NCI-H2107 treated with DMSO at 0.1 percent for 48 hours (cell line): ENCODE data around the gene BAIAP2L2.
A peak's percentile ranks its signal among the peaks of the same experiment; 100 is the strongest.

Experiments used
- DNase-seq: peaks from one replicate; lab custom pipeline; 2025; ENCODE audit not compliant: unreplicated experiment; lab: John Stamatoyannopoulos, UW

The BAIAP2L2 gene

GRCh38 chr22:38069372-38070249 is 40.9 kb downstream of the BAIAP2L2 start:
- no peak for DNase-seq

DNA sequence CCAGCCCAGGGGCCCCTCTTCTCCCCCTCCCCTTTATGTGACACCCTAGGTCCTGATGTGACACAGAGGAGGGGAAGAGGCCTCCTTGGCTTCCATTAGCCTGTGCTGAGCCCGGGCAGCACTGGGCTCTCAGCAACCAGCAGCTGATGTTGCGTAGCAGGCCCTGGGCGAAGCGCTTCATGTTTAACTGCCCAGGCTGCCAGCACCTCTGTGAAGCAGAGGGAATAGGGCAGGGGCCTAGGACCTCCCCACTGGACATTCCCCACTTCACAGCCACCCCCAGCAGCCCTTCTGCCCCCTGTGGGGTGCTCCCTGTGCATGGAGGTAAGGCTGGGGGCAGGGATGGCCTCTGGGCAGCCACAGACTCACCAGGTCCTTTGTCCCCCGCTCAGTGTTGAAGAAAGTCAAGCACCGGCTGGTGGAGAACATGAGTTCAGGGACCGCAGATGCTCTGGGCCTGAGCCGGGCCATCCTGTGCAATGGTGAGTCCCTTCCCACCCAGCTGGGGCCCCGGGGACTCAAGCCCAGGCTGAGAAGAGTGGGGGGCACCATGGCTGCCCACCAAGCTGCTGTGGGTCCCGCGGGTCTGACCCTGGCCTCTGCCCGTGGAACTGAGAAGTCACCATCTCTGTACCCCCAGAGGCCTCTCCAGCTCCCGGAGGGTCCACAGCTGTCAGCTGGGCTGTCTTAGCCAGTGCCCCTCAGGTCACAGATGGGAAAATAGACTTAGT is 41.7 kb downstream of the BAIAP2L2 start:
- DNase-seq: no peak

- DNase-seq: no peak
These were observed 42.6 kb downstream of the BAIAP2L2 start for GRCh38 chr22:38067761-38068360.

- no peak for DNase-seq
These were observed 43.5 kb downstream of the BAIAP2L2 start for GRCh38 chr22:38067028-38067415.

DNA sequence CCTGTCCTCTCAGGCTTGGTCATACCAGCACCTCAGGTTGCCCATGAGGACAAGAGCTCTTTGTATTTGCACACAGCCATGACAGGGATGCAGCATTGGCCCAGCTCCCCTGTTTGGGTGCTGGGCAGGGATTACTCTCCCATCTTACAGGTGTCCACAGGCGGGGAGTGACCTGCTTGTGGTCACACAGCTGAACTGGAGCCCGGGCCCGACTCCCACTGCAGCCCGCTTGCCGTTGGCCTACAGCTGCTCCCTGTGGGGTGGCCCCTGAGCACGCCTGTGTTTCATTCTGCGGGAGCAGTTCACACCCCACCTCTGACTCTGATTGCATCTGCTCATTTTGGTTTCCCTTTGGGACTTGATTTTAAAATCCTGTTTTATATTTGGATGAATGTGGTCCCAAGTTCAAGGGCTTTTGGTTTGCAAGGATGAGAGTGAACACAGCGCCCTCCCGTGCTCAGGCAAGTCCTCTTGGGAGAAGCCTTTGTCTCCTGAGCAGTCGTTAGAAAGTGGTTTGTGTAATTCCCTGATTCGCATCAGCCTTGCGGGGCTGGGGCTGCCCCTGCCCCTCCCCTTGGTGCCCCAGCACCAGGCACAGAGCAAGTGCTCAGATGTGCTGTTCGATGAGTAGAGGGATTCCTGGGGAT is 44.0 kb downstream of the BAIAP2L2 start:
- DNase-seq: no peak

DNA sequence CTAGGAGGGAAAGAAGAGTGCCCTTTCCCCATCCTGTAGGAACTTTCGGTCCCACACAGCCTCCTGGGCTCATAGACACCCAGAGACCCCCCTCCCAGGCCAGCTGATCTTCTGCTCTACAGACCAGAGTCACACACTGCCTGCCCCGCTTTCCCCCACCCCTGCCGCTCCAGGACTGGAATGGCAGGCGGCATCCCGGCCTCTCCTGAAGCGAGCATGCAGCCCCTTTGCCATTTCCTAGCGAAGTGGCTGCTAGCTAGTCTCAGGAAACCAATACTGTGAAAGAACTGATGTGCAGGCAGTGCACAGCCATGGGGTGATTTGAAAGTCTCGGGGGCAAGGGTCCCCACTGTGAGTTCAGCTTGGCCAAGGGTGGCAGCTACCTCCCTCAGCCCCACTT is 44.9 kb downstream of the BAIAP2L2 start:
- DNase-seq: no peak

DNA sequence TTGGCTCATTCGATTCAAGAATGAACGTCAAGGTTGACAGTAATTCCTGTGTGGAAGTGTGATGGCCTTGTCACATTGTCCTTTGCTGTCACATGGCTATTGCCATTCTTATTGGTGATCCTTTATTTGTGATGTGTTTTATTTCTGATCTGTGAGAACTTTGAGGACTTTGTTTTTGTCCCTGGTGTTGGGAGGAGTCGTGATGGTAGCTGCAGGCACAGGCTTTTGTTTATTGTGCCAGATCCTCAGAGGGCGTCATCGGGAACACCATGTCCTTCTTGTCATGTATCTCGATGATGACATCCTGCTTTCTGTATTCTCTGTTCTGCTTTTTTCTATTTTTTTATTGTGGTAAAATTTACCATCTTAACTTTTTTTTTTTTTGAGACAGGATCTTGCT is 47.7 kb downstream of the BAIAP2L2 start:
- no peak for DNase-seq

- DNase-seq: peak; percentile 47
These were observed 53.3 kb downstream of the BAIAP2L2 start, which contains the start of gene PICK1 for GRCh38 chr22:38056969-38057891. Gene PICK1, plus strand, starts transcription at chr22:38057404. Its CDS starts 406 bp downstream, at chr22:38057810.

DNA sequence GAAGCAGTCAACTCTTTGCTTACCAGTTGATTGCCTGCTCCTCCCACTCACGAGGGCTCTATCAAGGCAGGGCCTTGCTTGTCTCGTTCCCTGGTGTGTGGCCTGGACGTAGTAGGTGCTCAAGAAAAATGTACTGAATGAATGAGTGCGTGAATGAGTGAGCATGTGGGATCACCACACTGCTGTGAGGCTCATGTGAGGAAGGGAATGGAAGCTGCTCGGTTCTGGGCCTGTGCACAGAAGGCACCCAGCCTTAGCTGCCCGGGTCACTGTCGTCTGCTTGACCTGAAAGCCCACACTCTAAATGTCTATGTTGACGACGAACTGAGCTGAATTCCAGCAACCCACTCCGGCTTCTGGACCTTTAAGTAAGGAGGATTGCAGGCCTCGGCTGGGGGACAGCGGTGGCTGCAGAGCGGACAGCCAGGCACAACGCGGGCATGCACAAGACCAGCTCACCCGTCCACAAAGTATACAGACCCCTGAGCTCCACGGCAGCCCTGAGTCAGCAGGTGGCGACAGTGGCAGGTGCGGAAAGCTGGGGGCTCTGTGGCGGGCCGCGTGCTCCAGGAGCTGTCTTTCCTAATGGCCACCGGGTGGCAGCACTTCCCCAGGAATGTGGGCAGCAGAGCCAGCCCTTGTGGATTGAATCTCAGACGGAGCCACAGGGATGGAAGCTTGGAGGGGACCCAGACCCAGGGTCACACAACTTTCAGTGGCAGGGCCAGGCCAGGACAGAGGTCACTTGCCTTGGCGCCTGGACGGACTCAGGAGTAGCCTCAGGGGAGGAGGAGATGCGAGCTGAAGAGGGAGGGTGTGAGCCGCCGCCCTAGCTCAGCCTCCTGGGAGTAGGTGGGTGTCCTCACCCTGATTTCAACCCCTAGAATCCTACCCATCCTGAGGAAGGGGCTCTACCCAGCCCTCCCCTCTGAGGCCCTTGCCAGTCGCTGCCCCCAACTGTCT is 58.3 kb downstream of the BAIAP2L2 start:
- peak; percentile 28 for DNase-seq

DNA sequence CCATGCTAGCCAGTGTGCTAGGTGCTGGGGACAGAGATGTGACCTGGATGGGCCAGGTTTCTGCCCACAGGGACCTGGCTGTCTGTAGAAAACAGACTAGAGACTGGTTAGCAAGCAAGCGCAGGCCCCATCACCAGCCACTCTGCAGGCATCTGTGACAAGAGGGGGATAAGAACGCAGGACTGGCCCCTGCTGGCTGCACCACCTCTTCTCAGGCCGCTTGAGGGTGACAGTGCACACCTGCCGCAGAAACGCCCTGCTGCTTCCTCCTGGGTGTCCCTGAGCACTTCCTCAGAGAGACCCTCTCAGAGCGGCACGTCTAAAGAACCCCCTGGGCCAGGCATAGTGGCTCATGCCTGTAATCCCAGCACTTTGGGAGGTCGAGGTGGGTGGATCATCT is 59.2 kb downstream of the BAIAP2L2 start:
- no peak for DNase-seq

- DNase-seq: no peak
These were observed 59.8 kb downstream of the BAIAP2L2 start for GRCh38 chr22:38050720-38051119.

GRCh38 chr22:38049812-38050619 is 60.5 kb downstream of the BAIAP2L2 start:
- no peak for DNase-seq

DNA sequence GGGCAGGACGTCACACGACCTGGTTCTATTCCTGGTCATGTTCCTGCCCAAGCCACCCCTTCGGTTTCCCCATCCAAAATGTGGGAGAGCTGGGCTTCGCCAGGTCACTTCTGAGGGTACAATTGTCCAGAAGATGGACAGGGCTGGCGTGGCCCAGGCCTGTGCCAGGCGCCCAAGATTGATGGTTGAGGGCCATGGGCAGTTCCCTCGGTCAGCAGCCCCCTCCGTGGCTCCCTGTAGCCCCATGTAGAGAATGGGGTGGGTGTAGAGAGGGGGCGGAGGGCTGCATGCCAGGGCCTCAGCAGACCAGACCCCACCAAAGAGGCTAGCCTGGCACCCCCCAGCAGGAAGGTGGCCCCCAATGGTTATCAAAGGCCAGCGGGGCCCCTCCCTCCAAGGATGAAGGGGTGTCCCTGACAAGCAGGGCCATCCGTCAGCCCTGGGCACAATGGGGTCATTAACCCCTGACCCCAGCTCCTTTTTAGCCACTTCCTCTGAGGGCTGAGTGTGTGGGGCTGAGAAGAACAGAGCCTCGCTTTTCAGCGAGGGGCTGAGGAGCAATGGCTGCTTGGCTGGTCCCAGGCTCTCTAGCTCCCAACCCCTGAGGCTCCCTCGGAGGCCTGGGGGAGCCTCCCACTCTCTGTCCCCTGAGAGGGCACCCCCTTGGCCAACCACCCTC is 64.3 kb downstream of the BAIAP2L2 start:
- no peak for DNase-seq

DNA sequence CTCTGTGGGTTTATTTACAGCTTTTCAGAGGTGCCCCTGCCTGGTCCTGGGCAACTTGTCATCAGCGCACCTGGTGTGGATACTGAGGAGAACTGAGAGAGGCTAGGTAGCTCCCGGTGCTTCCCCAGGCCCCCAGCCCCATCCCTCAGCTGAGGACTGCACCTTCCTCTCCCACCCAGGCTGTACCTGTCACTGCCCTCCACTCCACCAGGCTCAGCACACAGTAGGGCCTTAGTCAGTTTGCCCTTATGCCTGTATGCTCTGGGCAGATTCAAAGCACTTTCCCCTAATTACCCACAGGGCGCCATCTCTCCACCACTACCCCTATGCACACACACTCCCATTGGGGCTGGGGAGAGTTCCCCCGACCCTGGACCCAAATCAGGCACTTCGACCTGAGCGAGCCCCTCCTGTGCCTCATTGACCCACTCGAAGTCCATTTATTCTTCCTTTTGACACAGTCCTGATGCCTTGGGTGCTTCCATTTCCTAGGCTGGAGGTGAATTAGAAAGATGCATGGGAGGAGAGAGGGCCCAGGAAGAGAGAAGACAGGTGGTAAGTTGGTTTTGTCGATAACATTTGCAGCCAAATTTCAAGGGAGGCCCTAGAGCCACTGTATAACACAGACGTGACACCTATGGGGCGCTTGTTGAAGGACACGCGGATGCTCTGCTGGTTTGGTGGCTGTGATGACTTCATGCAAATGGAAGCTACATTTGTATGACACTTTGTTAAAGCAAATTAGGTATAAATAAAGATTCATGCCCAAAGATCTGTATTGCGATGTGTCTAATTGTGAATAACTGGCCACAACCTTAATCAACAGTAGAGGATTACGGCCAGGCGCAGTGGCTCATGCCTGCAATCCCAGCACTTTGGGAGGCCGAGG is 67.1 kb downstream of the BAIAP2L2 start:
- DNase-seq: no peak

DNA sequence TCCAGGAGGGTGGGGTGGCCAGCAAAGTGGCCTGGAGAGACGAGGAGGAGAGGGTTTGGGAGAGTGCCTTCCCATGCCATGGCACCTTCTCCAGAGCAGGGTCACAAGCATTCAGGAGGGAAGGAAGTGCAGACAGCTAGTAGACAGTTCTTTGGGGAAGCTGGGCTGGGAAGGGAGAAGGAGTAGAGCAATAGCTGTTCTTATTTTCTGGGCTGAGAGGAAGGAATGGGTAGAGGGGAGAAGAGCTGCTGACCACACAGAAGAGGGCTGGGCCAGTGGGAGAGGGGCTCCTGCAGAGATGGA is 68.0 kb downstream of the BAIAP2L2 start:
- no peak for DNase-seq

DNA sequence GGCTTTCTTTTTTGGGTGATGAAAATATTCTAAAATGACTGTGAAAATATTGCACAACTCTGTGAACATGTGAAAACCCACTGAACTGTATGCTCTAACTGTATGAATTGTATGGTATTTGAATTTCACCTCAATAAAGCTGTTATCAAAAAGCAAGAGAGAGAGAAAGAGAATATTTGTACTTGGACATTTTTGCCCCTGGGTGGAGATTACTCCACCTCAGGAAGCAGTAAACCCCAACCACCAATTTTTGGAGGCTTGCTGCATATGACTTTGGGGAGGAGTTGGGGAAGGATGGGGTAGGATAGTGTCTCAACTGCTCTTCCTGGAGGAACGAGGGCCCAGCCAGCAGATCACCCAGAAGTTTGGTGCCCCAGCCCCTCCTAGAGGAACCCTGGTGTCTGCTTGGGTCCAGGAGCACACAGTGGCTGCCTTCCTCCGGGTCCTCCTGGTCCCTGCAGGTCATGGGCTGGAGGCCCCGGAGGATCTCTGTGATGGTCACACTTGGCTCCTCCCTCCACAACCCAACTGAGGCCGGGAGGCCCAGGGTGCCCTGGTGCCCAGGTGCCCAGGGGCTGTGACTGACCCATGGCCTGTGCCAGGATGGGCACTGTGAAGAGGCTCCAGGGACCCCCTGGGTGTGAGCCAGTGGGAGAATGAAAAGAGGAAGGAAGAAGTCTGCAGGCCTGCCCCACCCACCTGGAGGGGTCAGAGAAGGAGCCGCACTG is 68.6 kb downstream of the BAIAP2L2 start:
- no peak for DNase-seq
